OCI-LY1 (cell line): ENCODE results near the gene PRPF38A.

Experiments used
- EZH2 ChIP-seq: fragments of 200-600 bp; sonication (generic), shearing (Covaris generic); IDR thresholded peaks from 2 replicates; pipeline ENCODE4 v1.8.0; 2017; ENCODE audit warnings: borderline replicate concordance, mixed run types, mild to moderate bottlenecking, antibody characterized with exemption, low read length, moderate library complexity, mixed read lengths
- TF ChIP-seq, protein P1 (sequence below): fragments of 200-600 bp; sonication (generic), shearing (Covaris generic); IDR thresholded peaks from 2 replicates; pipeline ENCODE4 v1.5.1; 2017; ENCODE audit warnings: mild to moderate bottlenecking, antibody characterized with exemption, low read length, moderate library complexity, mixed read lengths

DNA sequence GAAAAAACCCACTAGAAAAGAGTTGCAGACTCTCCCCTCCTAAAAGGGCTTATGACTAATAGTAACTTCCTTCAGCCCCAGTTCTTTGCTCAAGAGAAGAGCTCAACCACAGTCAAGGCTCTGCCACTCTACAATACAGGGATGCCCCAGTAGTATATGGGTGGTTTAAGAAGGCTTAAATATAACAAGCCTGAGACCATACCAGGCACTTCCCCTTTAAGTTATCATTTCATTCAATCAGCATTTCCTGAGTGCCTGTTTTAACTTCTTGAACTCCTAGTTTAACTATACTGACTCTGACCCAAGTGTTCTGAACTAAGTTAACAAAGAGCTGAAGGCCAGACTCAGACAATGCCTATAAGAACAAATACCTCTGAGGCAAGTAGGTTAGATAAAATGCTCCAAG lies 19.8 kb downstream of the PRPF38A start:
- TF ChIP-seq, protein P1, sequence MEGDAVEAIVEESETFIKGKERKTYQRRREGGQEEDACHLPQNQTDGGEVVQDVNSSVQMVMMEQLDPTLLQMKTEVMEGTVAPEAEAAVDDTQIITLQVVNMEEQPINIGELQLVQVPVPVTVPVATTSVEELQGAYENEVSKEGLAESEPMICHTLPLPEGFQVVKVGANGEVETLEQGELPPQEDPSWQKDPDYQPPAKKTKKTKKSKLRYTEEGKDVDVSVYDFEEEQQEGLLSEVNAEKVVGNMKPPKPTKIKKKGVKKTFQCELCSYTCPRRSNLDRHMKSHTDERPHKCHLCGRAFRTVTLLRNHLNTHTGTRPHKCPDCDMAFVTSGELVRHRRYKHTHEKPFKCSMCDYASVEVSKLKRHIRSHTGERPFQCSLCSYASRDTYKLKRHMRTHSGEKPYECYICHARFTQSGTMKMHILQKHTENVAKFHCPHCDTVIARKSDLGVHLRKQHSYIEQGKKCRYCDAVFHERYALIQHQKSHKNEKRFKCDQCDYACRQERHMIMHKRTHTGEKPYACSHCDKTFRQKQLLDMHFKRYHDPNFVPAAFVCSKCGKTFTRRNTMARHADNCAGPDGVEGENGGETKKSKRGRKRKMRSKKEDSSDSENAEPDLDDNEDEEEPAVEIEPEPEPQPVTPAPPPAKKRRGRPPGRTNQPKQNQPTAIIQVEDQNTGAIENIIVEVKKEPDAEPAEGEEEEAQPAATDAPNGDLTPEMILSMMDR: no peak
- no peak for TF ChIP-seq EZH2
